ENCODE data around the gene NIPAL3. TPM values are rescaled to one million over a fixed set of nuclear protein-coding genes. Genes with fewer than 3 reads are reported as not detected.

Gene NIPAL3
- total RNA-seq, 1 donor from 2014 or later: 21.3 TPM

- no peaks in the 10 kb centered on the region for H3K27me3 Mint-ChIP-seq (ENCODE audit: low read depth)
- H3K27ac Mint-ChIP-seq: peak overlapping the region; percentile 10
- no peak overlapping the region for H3K4me3 Mint-ChIP-seq
- no peak for TF ChIP-seq CTCF (IDR thresholded peaks at IDR 0.05; ENCODE audit: unreplicated experiment)
- DNase-seq (ENCODE audit: low spot score in 2 of 2, unreplicated experiment in 2 of 2): no peak
- H3K9me3 Mint-ChIP-seq: no peaks in the 10 kb centered on the region
- H3K4me1 Mint-ChIP-seq: peaks cover 18% of the 10 kb centered on the region
- H3K36me3 Mint-ChIP-seq: peaks cover 19% of the 10 kb centered on the region
These were observed 48.5 kb downstream of the NIPAL3 start for GRCh38 chr1:24463776-24464735.

GRCh38 chr1:24465099-24465498 lies 49.5 kb downstream of the NIPAL3 start:
- TF ChIP-seq CTCF (IDR thresholded peaks at IDR 0.05; ENCODE audit: unreplicated experiment): no peak
- no peak overlapping the region for H3K4me3 Mint-ChIP-seq
- H3K27me3 Mint-ChIP-seq (ENCODE audit: low read depth): no peaks in the 10 kb centered on the region
- peaks cover 22% of the 10 kb centered on the region for H3K36me3 Mint-ChIP-seq
- no peak overlapping the region for H3K27ac Mint-ChIP-seq
- no peaks in the 10 kb centered on the region for H3K9me3 Mint-ChIP-seq
- peaks cover 20% of the 10 kb centered on the region for H3K4me1 Mint-ChIP-seq
- no peak for DNase-seq (ENCODE audit: low spot score in 2 of 2, unreplicated experiment in 2 of 2)

- no peaks in the 10 kb centered on the region for H3K9me3 Mint-ChIP-seq
- no peak overlapping the region for H3K4me3 Mint-ChIP-seq
- no peak overlapping the region for H3K27ac Mint-ChIP-seq
- no peak for TF ChIP-seq CTCF (IDR thresholded peaks at IDR 0.05; ENCODE audit: unreplicated experiment)
- peaks cover 20% of the 10 kb centered on the region for H3K4me1 Mint-ChIP-seq
- peaks cover 18% of the 10 kb centered on the region for H3K36me3 Mint-ChIP-seq
- no peak for DNase-seq (ENCODE audit: low spot score in 2 of 2, unreplicated experiment in 2 of 2)
- H3K27me3 Mint-ChIP-seq (ENCODE audit: low read depth): no peaks in the 10 kb centered on the region
These were observed 50.0 kb downstream of the NIPAL3 start for GRCh38 chr1:24465638-24466037.

- DNase-seq (ENCODE audit: low spot score in 2 of 2, unreplicated experiment in 2 of 2): no peak
- no peak overlapping the region for H3K4me3 Mint-ChIP-seq
- no peaks in the 10 kb centered on the region for H3K9me3 Mint-ChIP-seq
- peaks cover 11% of the 10 kb centered on the region for H3K36me3 Mint-ChIP-seq
- no peak overlapping the region for H3K27ac Mint-ChIP-seq
- H3K27me3 Mint-ChIP-seq (ENCODE audit: low read depth): no peaks in the 10 kb centered on the region
- peaks cover 25% of the 10 kb centered on the region for H3K4me1 Mint-ChIP-seq
- no peak for TF ChIP-seq CTCF (IDR thresholded peaks at IDR 0.05; ENCODE audit: unreplicated experiment)
These were observed 53.2 kb downstream of the NIPAL3 start for GRCh38 chr1:24468685-24469316.

- DNase-seq (ENCODE audit: low spot score in 2 of 2, unreplicated experiment in 2 of 2): no peak
- Mint-ChIP-seq H3K9me3 (no peaks in the 10 kb centered on the region), H3K4me3 (no peak overlapping the region), H3K4me1 (peaks cover 18% of the 10 kb centered on the region), H3K27me3 (ENCODE audit: low read depth) (no peaks in the 10 kb centered on the region), H3K36me3 (peaks cover 11% of the 10 kb centered on the region), H3K27ac (no peak overlapping the region)
- TF ChIP-seq CTCF (IDR thresholded peaks at IDR 0.05; ENCODE audit: unreplicated experiment): no peak
These were observed 55.0 kb downstream of the NIPAL3 start for GRCh38 chr1:24470592-24470991.

Data from mesothelial cell of epicardium (in vitro differentiated cells).